ENCODE measurements around the gene UEVLD.

DNA sequence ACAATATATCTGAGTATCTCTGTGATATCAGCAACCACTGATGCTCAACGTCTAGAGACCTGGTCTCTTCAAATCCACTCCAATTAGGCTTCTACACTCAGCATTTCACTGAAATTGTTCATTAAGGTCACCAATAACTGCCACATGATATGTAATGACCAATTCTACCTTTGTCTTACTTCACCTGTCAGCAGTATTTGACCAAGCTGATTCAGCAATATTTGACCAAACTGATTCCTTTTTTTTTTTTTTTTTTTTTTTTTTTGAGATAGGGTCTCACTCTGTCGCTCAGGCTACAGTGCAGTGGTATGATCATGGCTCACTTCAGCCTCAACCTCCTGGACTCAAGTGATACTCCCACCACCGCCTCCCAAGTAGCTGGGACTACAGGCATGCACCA, 67.4 kb downstream of the UEVLD start:
- TF ChIP-seq, protein P1, sequence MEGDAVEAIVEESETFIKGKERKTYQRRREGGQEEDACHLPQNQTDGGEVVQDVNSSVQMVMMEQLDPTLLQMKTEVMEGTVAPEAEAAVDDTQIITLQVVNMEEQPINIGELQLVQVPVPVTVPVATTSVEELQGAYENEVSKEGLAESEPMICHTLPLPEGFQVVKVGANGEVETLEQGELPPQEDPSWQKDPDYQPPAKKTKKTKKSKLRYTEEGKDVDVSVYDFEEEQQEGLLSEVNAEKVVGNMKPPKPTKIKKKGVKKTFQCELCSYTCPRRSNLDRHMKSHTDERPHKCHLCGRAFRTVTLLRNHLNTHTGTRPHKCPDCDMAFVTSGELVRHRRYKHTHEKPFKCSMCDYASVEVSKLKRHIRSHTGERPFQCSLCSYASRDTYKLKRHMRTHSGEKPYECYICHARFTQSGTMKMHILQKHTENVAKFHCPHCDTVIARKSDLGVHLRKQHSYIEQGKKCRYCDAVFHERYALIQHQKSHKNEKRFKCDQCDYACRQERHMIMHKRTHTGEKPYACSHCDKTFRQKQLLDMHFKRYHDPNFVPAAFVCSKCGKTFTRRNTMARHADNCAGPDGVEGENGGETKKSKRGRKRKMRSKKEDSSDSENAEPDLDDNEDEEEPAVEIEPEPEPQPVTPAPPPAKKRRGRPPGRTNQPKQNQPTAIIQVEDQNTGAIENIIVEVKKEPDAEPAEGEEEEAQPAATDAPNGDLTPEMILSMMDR (IDR thresholded peaks at IDR 0.05), result no peak
- no peak for TF ChIP-seq RNF2 (IDR thresholded peaks at IDR 0.05; ENCODE audit: borderline replicate concordance, low read depth)
- TF ChIP-seq, protein P2, sequence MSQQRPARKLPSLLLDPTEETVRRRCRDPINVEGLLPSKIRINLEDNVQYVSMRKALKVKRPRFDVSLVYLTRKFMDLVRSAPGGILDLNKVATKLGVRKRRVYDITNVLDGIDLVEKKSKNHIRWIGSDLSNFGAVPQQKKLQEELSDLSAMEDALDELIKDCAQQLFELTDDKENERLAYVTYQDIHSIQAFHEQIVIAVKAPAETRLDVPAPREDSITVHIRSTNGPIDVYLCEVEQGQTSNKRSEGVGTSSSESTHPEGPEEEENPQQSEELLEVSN (IDR thresholded peaks at IDR 0.05; ENCODE audit: borderline replicate concordance, low read depth), result no peak
- TF ChIP-seq, protein P3, sequence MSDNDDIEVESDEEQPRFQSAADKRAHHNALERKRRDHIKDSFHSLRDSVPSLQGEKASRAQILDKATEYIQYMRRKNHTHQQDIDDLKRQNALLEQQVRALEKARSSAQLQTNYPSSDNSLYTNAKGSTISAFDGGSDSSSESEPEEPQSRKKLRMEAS (IDR thresholded peaks at IDR 0.05), result no peak
- TF ChIP-seq, protein P4, sequence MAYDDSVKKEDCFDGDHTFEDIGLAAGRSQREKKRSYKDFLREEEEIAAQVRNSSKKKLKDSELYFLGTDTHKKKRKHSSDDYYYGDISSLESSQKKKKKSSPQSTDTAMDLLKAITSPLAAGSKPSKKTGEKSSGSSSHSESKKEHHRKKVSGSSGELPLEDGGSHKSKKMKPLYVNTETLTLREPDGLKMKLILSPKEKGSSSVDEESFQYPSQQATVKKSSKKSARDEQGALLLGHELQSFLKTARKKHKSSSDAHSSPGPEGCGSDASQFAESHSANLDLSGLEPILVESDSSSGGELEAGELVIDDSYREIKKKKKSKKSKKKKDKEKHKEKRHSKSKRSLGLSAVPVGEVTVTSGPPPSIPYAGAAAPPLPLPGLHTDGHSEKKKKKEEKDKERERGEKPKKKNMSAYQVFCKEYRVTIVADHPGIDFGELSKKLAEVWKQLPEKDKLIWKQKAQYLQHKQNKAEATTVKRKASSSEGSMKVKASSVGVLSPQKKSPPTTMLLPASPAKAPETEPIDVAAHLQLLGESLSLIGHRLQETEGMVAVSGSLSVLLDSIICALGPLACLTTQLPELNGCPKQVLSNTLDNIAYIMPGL (CRISPR knock-in tag; IDR thresholded peaks at IDR 0.05; ENCODE audit: borderline replicate concordance), result no peak
- TF ChIP-seq CBX2 (IDR thresholded peaks at IDR 0.05; ENCODE audit: borderline replicate concordance, low read depth), result no peak

All from A549 (cell line).